ENCODE measurements around the gene SLCO3A1.

DNA sequence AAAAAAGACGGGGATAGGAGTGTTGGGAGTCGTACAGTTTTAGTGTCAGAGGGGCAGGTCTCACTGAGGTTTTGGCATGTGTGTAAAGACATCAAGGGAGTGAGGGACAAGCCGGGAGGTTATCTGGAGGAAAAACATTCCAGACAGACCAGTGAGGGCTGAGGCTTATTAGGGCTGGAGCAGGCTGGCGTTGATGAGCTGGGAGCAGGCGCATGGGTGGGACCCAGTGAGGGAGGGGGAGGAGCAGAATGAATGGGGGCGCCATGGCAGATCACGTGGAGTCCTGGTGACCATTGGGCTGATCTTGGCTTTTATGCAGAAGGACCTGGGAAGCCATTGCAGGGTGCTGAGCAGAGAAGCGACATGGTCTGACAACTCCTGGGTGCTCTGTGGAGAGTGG, 180.2 kb downstream of the SLCO3A1 start:
- TF ChIP-seq, protein P1, sequence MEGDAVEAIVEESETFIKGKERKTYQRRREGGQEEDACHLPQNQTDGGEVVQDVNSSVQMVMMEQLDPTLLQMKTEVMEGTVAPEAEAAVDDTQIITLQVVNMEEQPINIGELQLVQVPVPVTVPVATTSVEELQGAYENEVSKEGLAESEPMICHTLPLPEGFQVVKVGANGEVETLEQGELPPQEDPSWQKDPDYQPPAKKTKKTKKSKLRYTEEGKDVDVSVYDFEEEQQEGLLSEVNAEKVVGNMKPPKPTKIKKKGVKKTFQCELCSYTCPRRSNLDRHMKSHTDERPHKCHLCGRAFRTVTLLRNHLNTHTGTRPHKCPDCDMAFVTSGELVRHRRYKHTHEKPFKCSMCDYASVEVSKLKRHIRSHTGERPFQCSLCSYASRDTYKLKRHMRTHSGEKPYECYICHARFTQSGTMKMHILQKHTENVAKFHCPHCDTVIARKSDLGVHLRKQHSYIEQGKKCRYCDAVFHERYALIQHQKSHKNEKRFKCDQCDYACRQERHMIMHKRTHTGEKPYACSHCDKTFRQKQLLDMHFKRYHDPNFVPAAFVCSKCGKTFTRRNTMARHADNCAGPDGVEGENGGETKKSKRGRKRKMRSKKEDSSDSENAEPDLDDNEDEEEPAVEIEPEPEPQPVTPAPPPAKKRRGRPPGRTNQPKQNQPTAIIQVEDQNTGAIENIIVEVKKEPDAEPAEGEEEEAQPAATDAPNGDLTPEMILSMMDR (IDR thresholded peaks at IDR 0.05; ENCODE audit: low read depth, low read length, missing input control): no peak
- TF ChIP-seq FOXA2 (IDR thresholded peaks at IDR 0.05): no peak
- TF ChIP-seq, protein P2, sequence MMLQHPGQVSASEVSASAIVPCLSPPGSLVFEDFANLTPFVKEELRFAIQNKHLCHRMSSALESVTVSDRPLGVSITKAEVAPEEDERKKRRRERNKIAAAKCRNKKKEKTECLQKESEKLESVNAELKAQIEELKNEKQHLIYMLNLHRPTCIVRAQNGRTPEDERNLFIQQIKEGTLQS (IDR thresholded peaks at IDR 0.05): no peak
